HL-60/S4 (cell line): ENCODE results near the gene CUEDC1.
"Not testable (repeated sequence)": the region's sequence is repeated elsewhere in the genome, so short reads cannot be mapped to it uniquely, and the experiment has no call there.

Experiments used
- in situ Hi-C: fragments of 300-500 bp; cut with MboI; formaldehyde crosslinking; loops from 2 replicates; pipeline ENCODE4 v1.14.3; 2022; ENCODE audit warnings: low sequenced_read_pairs

CUEDC1 gene

DNA sequence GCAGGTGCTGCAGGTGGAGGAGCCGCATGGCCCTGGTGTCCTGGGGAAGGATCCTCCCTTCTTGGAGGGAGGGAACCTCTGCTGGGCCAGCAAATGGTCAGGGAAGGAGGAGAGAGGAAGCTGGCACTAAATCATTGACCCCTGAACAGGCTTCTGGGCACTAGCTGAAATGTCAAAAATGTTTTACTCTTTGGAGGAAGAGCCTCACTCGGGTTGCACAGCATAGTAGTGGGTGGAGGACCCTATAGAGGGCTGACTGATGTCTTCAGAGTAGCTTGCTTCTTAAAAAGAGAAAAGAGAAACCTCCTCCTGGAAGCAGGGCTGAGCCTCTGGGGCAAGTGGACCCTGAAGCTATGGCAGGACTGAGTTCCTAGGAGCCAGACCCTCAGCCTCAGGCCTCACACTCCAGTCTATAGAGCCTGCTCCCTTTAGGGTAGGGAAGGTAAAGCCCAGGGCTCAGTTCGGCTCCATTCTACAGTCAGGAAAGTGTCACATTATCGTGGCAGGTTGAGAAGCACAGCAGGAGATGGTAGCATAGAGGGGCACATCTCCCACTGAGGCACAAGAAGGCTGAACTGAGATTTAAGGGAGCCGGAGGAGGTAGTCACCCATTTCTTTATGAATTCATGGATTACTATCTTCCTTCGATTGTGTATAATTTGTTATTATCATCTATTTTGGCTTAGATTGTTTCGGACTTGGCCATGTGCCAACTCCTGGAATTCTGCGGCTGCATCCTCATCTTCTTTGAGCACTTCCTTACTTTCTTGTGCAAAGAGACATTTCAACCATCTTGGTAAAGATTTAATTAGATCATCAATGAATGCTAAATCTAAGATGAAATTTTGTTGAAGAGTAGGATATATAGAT lies 7.3 kb upstream of the CUEDC1 start:
- in situ Hi-C loops, result no loop called here

GRCh38 chr17:57959929-57960328 lies 4.7 kb upstream of the CUEDC1 start:
- in situ Hi-C loops, result no loop called here

DNA sequence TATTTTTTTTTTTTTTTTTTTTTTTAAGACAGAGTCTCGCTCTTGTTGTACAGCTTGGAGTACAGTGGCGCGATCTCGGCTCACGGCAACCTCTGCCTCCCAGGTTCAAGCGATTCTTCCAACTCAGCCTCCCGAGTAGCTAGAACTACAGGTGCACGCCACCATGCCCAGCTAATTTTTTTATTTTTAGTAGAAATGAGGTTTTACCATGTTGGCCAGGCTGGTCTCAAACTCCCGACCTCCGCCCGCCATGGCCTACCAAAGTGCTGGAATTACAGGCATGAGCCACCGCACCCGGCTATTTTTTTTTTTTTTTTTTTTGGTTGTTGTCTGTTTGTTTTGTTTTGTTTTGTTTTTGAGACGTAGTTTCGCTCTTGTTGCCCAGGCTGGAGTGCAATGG lies 3.2 kb upstream of the CUEDC1 start:
- in situ Hi-C loops, result not testable (repeated sequence)

- in situ Hi-C loops, result no loop called here
These were observed 2.7 kb upstream of the CUEDC1 start for GRCh38 chr17:57957886-57958285.

GRCh38 chr17:57957120-57957850 lies 2.1 kb upstream of the CUEDC1 start:
- in situ Hi-C loops, result no loop called here

GRCh38 chr17:57956291-57957119 lies 1.3 kb upstream of the CUEDC1 start:
- in situ Hi-C loops, result no loop called here

- in situ Hi-C loops, result no loop called here
These were observed 622 bp downstream of the CUEDC1 start for GRCh38 chr17:57954397-57955182.

DNA sequence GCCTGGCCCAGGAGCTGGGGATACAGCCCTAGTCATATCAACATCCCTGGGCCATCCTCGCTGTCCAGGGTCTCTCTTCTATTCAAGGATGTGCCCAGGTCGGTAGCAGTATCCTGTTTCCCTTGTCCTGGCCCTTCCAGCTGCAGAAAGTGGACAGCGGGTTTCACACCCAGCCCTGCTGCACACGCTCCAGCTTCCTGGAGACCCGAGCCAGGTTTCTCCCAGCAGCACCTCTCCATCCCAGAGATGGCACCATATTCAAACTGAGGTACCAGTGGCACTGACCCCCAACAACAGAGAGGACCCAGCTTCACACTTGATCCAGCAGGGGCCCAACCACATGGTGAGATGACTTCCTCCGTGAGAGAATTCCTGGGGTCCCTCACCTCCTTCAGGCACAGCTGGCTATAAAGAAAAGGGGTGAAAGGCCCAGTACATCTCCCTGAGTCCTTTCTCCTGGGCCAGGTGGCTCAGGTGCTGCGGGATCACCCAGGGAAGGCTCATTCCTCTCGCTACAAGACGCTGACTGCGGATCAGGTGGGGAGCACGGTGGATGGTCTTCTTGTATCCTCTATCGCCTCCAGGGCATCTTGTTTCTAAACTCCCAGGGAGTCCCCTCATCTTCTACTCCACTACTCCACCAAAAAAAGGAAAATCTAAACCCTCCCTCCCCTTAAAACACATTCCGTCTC lies 1.4 kb downstream of the CUEDC1 start:
- in situ Hi-C loops, result no loop called here

DNA sequence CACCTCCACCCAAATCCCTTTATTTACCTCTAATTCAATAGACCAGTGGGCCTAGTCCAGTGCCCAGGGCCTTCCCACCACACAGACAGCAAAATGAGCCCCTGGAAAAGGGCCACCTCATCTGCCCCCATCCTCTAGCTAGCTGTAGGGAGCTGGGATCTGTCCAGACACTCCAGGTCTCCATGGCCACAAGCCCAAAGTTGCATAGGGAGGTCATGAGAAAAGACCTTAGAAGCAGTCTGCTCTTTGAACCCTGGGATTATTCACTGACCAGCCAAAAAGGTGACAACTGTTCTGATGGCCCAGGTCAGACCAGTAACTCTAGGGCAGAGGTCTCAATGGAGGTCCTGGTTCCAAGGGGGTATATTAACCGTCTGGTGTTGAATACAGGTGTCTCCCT lies 2.0 kb downstream of the CUEDC1 start:
- in situ Hi-C loops, result no loop called here

- in situ Hi-C loops, result no loop called here
These were observed 5.6 kb downstream of the CUEDC1 start for GRCh38 chr17:57949649-57950048.

GRCh38 chr17:57948555-57949420 lies 6.4 kb downstream of the CUEDC1 start:
- in situ Hi-C loops, result no loop called here

DNA sequence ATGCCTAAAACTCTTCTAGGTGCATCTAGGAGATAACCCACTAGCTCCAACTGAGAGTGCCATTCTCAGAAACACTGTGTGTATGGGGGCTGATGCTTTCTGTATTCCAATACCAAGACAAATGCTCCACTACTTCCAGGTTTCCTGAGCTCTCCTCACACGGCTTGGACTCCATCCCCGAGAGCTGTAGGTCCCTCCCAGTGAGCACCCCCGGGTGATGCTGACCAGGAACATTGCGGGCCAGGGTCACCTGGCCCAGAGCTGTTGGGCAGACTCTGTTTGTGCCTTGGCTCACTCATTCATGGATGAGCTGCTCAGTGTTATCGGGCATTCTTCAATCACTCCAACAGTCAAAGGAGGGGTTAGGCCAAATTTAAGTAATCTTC lies 7.0 kb downstream of the CUEDC1 start:
- in situ Hi-C loops, result no loop called here

- in situ Hi-C loops, result no loop called here
These were observed 7.8 kb downstream of the CUEDC1 start for GRCh38 chr17:57947369-57947768.

DNA sequence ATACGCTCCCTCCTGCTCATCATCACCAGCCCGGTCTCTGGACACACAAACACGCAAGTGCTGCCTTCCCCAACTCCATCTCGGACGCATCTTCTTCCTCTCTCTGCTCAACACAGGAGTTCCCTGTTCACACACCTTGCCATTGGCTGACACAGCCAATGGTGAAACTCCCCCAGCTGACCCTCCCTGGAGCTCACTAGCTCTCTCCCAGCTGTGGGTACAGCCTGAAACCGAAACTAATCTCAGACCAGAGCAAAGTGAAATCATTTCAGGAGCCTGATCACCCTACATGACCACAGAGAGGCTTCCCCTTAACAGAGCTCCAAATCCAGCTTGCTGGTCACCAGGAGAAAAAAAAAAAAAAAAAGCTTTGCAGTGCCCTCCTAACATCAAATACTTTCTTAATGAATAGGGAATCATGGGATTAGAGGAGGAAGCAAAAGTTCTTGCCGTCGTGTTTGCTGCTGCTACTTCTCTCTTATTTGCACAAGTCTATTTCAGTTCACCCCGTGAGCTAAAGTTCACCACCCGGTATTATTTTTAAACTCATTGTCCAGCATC lies 8.3 kb downstream of the CUEDC1 start:
- in situ Hi-C loops, result no loop called here

DNA sequence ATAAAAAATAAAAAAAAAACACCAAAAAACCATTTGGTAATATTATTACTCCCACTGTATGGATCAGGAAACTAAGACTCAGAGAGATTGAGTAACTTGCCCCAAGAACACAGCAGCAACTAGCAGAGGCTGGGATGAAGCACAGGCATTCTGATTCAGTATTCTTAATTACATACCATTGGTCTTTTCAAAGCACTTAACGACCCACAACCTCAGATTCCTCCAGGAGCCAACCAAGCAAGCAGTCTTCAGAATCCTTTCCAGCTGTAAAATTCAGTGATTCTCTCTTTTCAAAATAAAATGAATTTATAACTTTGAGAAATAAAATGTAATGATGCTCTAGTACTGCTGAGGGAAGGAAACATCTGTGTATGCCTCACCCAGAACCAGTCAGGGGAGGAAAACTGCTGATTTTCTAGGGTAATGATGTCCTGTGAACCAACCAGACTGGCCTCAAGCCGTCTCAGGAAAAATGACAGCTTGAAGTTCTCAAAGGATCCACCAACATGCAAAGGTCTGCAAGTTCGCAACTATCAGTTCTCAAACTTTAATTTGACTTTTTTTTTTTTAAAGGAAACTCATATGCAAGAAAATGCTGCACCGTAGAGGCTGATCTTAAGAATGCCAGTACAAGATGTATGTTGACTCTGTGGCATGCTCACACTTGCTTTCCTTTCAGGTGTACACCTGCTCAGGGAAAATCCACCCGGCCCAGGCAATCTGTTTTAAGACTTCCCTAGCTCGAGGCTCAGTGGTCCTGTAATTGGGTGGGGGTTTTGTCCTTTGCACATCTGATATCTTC lies 9.0 kb downstream of the CUEDC1 start:
- in situ Hi-C loops, result no loop called here

DNA sequence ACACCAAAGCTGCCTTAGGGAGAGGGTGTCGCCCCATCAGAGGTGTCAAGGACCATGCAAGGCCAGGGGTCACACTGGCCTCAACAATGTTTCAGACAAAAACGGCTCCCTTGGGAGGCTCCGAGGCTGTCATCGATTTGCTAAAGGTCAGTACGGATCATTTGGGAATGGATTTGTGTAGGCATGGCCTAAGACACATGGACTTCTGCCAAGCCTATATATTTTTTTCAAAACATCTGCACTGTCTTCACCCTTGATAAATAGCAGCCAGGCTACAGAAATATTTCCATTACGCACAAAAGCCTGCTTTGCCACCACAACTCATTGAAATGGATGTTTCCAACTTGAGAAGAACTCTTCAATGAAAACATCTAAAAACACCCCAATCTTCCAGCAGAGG lies 10.3 kb downstream of the CUEDC1 start:
- in situ Hi-C loops, result no loop called here

GRCh38 chr17:57943645-57944044 lies 11.6 kb downstream of the CUEDC1 start:
- in situ Hi-C loops, result no loop called here

GRCh38 chr17:57943140-57943539 lies 12.1 kb downstream of the CUEDC1 start:
- in situ Hi-C loops, result no loop called here
